GM21360 (cell line): ENCODE measurements around the gene NUCB1.

Experiments used
- ATAC-seq: cut with Tn5 transposase; IDR thresholded peaks from one replicate; pipeline ENCODE4 v1.9.1; 2021; ENCODE audit warnings: mild to moderate bottlenecking, moderate library complexity; ENCODE audit not compliant: unreplicated experiment

The NUCB1 gene

GRCh38 chr19:48959341-48960239 lies 59.5 kb downstream of the NUCB1 start:
- ATAC-seq = no peak

- no peak for ATAC-seq
Observed at GRCh38 chr19:48961051-48961649, 61.0 kb downstream of the NUCB1 start.

GRCh38 chr19:48961673-48962028 lies 61.5 kb downstream of the NUCB1 start:
- no peak for ATAC-seq

- ATAC-seq = peak; percentile 26
Observed at GRCh38 chr19:48962029-48962848, 62.1 kb downstream of the NUCB1 start.

GRCh38 chr19:48962849-48963165 lies 62.7 kb downstream of the NUCB1 start:
- no peak for ATAC-seq

- no peak for ATAC-seq
Observed at GRCh38 chr19:48963371-48964204, 63.5 kb downstream of the NUCB1 start.

- no peak for ATAC-seq
Observed at GRCh38 chr19:48964205-48965039, 64.3 kb downstream of the NUCB1 start.

- ATAC-seq = peak; percentile 48
Observed at GRCh38 chr19:48965040-48965805, 65.1 kb downstream of the NUCB1 start, which contains the start of gene FTL. FTL (plus strand) TSS chr19:48965309; CDS start chr19:48965508, 199 bp downstream.

- ATAC-seq = peak; percentile 9
Observed at GRCh38 chr19:48965806-48966540, 65.9 kb downstream of the NUCB1 start.

- no peak for ATAC-seq
Observed at GRCh38 chr19:48966541-48967345, 66.6 kb downstream of the NUCB1 start.

GRCh38 chr19:48967346-48968178 lies 67.5 kb downstream of the NUCB1 start:
- no peak for ATAC-seq

- ATAC-seq = no peak
Observed at GRCh38 chr19:48968179-48968661, 68.1 kb downstream of the NUCB1 start.

GRCh38 chr19:48968813-48969218 lies 68.7 kb downstream of the NUCB1 start:
- no peak for ATAC-seq

- no peak for ATAC-seq
Observed at GRCh38 chr19:48969276-48970138, 69.4 kb downstream of the NUCB1 start.

GRCh38 chr19:48970139-48970766 lies 70.1 kb downstream of the NUCB1 start:
- no peak for ATAC-seq
